Stimulated activated CD8-positive, alpha-beta memory T cell treated with anti-CD3 and anti-CD28 coated beads, Interleukin-4, amount 100 ng/mL, for 24 hours (primary cell): ENCODE measurements around the gene CXCL11.
"Not testable (repeated sequence)": the region's sequence is repeated elsewhere in the genome, so short reads cannot be mapped to it uniquely, and the experiment has no call there.

Experiments used
- DNase-seq: peaks from one replicate; pipeline ENCODE4 v3.0.0-alpha.2; 2020; ENCODE audit warnings: low read depth

CXCL11 gene

DNA sequence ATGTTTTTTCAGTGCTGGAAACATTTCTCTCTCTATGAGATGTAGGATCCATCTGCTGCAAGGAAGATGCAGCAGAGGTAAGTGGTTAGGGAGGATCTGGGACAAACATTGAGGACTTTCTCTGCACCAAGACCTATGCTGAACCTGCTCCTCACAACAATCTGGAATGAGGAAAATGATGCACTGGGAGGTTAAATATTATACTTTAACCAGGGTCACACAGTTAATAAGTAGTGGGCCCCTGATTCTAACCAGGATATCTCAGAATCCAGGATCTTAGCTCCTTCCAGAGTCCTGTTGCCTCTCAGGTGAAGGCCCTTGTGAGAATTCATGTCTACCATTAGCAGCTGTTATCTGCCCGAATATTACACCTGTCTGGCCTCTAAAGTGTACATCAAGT lies 35.6 kb downstream of the CXCL11 start:
- no peak for DNase-seq

DNA sequence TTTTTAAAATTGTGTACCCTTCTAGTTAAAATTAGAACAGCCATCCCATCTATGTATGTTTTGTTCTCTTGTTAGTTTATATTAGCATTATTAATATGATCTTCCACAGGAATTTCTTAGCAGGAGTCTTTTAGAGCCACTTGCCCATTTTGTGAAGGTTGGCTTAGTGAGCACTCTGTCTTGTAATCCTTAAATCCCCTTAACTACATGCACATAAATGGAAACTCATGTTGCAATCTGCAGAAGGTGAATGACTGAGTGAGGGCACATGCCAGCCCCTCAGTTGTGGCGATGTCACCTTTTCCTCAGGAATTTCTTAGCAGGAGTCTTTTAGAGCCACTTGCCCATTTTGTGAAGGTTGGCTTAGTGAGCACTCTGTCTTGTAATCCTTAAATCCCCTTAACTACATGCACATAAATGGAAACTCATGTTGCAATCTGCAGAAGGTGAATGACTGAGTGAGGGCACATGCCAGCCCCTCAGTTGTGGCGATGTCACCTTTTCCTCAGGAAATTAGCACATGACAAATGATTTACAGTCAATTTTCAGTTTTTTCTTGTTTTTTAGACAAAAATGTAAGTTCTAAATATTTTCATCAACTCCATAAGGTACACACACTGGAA lies 37.2 kb downstream of the CXCL11 start:
- not testable (repeated sequence) for DNase-seq

DNA sequence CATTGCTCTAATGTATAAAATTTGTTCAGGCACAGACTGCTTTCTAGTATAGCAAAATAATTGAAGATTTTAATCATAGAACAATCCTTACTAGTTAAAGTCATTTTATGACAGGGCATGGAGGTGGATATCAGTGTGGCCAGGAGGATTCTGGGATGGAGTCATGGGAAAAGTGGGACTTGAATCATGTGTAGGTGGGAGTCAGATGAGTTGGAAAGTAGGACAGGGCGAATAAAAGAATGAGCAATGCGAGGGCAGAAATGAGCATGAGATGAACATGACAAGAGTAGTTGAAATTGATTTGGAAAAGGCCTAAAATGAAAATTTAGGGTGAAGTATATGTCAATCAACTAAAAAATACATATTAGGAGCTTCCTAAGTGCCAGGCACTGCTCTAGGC lies 37.9 kb downstream of the CXCL11 start:
- DNase-seq: no peak

DNA sequence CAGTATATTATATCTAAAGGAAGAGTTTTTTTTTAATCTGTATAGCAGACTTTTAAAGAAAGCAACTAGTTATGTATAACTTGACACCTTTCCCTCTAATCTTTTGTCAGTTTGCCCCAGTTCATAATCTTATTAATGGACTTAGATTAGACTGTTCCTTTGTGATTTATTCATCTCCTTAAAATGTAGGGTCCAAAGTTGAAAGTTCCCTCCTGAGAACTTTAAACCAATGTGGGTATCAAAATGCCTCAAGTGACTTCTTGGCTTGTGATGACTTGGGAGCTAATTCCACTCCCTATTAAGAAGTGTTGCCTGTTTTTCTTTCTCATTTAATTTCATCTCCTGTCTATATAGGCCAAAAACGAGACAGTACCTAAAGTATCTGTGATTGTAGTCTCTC lies 38.8 kb downstream of the CXCL11 start:
- no peak for DNase-seq

DNA sequence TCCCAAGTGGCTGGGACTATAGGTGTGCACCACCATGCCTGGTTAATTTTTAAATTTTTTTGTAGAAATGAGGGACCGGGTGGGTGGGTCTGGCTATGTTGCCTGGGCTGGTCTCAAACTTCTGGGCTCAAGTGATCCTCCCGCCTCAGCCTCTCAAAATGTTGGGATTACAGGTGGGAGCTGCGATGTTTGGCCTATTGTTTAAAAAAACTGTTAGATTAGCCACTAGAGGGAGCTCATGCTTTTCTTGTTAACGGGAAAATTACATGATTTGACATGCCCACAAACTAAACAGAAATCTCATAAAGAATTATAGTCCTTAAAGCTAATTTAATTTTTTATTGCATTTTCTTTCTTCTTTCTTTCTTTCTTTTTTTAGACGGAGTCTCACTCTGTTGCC lies 40.1 kb downstream of the CXCL11 start:
- DNase-seq: no peak

DNA sequence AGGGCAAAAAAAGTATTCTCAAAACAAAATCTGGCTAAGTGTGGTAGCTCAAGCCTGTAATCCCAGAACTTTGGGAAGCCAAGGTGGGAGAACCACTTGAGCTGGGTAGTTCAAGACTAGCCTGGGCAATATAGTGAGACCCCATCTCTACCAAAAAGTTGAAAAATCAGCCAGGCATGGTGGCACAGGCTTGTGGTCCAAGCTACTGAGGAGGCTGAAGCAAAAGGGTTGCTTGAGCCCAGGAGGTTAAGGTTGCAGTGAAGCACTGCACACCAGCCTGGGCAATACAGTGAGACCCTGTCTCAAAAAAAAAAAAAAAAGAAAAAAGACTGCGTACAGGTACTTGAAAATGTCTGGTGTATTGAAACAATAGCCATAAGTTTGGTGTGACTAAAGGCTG lies 43.4 kb downstream of the CXCL11 start:
- DNase-seq: no peak

DNA sequence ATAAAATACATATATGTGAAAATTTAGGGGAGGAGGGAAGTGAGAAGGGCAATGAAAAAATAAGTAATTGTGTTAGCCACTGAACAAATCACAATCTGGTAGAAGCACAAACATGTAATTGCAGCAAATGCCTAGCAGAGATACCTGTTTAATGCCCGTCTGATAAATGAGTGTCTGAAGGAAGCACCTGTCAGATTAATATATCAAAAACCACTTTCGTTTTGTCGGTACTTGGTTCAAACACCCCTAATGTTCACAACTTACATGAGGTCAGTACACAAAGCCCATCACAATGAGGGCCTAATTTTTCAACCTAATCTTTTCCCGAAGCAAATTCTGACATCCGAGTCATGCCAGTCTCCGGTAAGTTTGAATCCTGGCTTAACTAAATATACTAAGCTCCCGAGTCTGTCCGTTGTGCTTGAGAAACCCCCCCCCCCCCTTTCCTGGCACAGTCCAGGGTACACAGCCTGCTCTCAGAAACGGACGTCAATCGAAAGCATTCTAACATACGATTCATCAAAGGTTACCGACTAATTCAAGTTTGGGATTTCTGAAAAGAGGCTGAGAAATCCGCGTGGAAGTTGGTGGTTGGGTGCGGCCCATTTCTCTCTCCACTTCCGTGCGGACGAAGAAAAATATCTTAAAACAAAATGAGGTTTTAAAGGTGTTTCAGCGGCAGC lies 45.9 kb downstream of the CXCL11 start:
- DNase-seq: no peak

DNA sequence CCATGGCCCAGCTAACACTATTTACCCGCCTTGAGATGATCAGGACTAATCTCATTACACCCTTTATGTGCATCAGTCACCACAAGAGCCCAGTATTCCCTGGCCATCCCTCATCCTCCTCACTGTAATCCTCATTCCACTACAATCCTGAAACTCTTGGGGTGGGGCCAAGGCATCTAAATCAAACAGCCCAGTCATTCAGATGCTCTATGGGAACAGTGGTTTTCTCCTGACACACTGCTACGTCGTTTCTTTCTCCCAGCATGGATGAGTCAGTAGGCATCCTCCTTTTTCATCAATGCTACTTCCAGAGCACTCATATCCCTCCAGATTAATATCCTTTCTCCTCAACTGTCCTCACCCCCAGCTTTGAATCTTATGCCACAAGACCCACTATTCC lies 50.8 kb downstream of the CXCL11 start:
- no peak for DNase-seq
